ENCODE results near the gene TNFRSF1B. TPM values are rescaled to one million over a fixed set of nuclear protein-coding genes. Genes with fewer than 3 reads are reported as not detected.

Gene TNFRSF1B
- total RNA-seq, 1 experiment from 2014 or later = 0.61 TPM

DNA sequence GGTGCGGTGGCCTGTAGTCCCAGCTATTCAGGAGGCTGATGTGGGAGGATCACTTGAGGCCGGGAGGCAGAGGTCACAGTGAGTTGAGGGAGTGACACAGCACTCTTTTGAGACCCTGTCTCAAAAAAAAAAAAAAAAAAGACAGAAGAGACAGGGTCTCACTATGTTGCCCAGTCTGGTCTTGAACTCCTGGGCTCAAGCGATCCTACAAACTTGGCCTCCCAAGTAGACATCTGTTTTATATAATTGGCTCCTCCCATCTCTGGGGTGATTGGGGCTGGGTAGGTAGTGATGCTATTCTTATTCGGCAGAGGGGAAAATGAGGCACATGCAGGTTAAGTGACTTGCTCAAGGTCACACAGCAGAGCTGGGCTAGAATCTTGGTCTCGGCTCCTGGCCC, 39.4 kb downstream of the TNFRSF1B start:
- CTCF ChIA-PET = interaction anchor here (3.1 kb wide), 1 partner anchor 82 kb away, joined by 42 read pairs; no protein-coding TSS in a partner anchor
- Histone ChIP-seq H3K9me2 (ENCODE audit: insufficient read depth) (no peaks in the 10 kb centered on the region), H3K9ac (ENCODE audit: low read length) (no peak overlapping the region), H3K27me3 (ENCODE audit: insufficient read depth, low read length) (no peaks in the 10 kb centered on the region), H3K27ac (ENCODE audit: low read depth, low read length) (no peak overlapping the region), H3K4me1 (ENCODE audit: control insufficient read depth in 1 of 2, insufficient read depth in 2 of 2, low read length in 2 of 2) (peaks cover 6 to 9% of the 10 kb centered on the region in 2 experiments; a peak in 3 of 4 replicates), H3K4me3 (replicated peaks in 1 of 2; ENCODE audit: low read depth in 1 of 2, low read length in 2 of 2) (no peak overlapping the region), H2AFZ (ENCODE audit: low read depth, low read length, poor library complexity, severe bottlenecking) (no peak overlapping the region), H4K20me1 (ENCODE audit: insufficient read depth) (no peaks in the 10 kb centered on the region), H3K9me3 (ENCODE audit: control insufficient read depth in 1 of 2, insufficient read depth in 1 of 2, low read depth in 1 of 2, low read length in 2 of 2) (no peaks in the 10 kb centered on the region), H3K79me2 (ENCODE audit: insufficient read depth, low read length) (no peaks in the 10 kb centered on the region), H3K4me2 (ENCODE audit: low read length) (no peak overlapping the region), H3K36me3 (ENCODE audit: control insufficient read depth in 1 of 2, insufficient read depth in 2 of 2, low read length in 2 of 2) (no peaks in the 10 kb centered on the region)
- intact Hi-C loops (cut with micrococcal nuclease) = loop anchor here (10.0 kb wide), 1 partner anchor 371 kb away; no protein-coding TSS in a partner anchor
- DNase-seq (ENCODE audit: low read depth, low spot score) (no peak), ATAC-seq (no peak)
- no TSS peak for BruUV-seq (replicated peaks)
- POLR2A ChIA-PET = no interaction called here
- TF ChIP-seq, protein P1, sequence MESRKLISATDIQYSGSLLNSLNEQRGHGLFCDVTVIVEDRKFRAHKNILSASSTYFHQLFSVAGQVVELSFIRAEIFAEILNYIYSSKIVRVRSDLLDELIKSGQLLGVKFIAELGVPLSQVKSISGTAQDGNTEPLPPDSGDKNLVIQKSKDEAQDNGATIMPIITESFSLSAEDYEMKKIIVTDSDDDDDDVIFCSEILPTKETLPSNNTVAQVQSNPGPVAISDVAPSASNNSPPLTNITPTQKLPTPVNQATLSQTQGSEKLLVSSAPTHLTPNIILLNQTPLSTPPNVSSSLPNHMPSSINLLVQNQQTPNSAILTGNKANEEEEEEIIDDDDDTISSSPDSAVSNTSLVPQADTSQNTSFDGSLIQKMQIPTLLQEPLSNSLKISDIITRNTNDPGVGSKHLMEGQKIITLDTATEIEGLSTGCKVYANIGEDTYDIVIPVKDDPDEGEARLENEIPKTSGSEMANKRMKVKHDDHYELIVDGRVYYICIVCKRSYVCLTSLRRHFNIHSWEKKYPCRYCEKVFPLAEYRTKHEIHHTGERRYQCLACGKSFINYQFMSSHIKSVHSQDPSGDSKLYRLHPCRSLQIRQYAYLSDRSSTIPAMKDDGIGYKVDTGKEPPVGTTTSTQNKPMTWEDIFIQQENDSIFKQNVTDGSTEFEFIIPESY (IDR thresholded peaks at IDR 0.05; ENCODE audit: extremely low read depth, insufficient replicate concordance, low read length) = no peak
- TF ChIP-seq FOSL1 (IDR thresholded peaks at IDR 0.05; ENCODE audit: low read depth) = no peak
- TF ChIP-seq CEBPB (IDR thresholded peaks at IDR 0.05; ENCODE audit: low read depth) = no peak
- no peak for TF ChIP-seq YY1 (IDR thresholded peaks at IDR 0.05; ENCODE audit: extremely low read depth, insufficient replicate concordance, low read depth, low read length)
- TF ChIP-seq EZH2phosphoT487 (IDR thresholded peaks at IDR 0.05; ENCODE audit: borderline replicate concordance) = no peak
- TF ChIP-seq ELF1 (IDR thresholded peaks at IDR 0.05; ENCODE audit: borderline replicate concordance, low read depth) = no peak
- TF ChIP-seq CBX3 (IDR thresholded peaks at IDR 0.05; ENCODE audit: low read depth) = no peak
- no peak for TF ChIP-seq JUND (IDR thresholded peaks at IDR 0.05)
- no peak for TF ChIP-seq ZNF274 (IDR thresholded peaks at IDR 0.05; ENCODE audit: low read depth, low read length)
- TF ChIP-seq ATF3 (IDR thresholded peaks at IDR 0.05) = no peak
- RAD21 ChIA-PET (ENCODE audit: low non-redundant PET in 1 of 2, low total read pairs in 2 of 2, uncharacterized antibody in 2 of 2, unreplicated experiment in 2 of 2) = no interaction called here
